H4 (cell line): ENCODE measurements around the gene TMEM63B. TPM values are rescaled to one million over a fixed set of nuclear protein-coding genes. Genes with fewer than 3 reads are reported as not detected.
"Not testable (repeated sequence)": the region's sequence is repeated elsewhere in the genome, so short reads cannot be mapped to it uniquely, and the experiment has no call there.

Experiments
- DNase-seq: peaks from one replicate; pipeline ENCODE4 v3.0.0-alpha.2; 2015; ENCODE audit warnings: low spot score
- total RNA-seq: library from RNA; depleted of rRNA; stranded (reverse); fragments of >200 nt; shearing (Covaris generic); gene quantifications from 2 replicates; pipeline ENCODE4 v1.2.3, GENCODE V29; 2014

Gene TMEM63B
- total RNA-seq, 1 experiment from 2014 or later, result 28.6 TPM

- DNase-seq, result not testable (repeated sequence)
Observed at GRCh38 chr6:44144536-44144935, 17.2 kb downstream of the TMEM63B start.

GRCh38 chr6:44145839-44146238 is 18.5 kb downstream of the TMEM63B start:
- no peak for DNase-seq

GRCh38 chr6:44146685-44147084 is 19.3 kb downstream of the TMEM63B start:
- DNase-seq, result no peak

- DNase-seq, result no peak
Observed at GRCh38 chr6:44147256-44147655, 19.9 kb downstream of the TMEM63B start.

- no peak for DNase-seq
Observed at GRCh38 chr6:44148306-44148705, 21.0 kb downstream of the TMEM63B start.

GRCh38 chr6:44149369-44150012 is 22.1 kb downstream of the TMEM63B start:
- no peak for DNase-seq

- DNase-seq, result no peak
Observed at GRCh38 chr6:44150317-44150917, 23.1 kb downstream of the TMEM63B start.

- DNase-seq, result no peak
Observed at GRCh38 chr6:44151348-44152108, 24.2 kb downstream of the TMEM63B start.

GRCh38 chr6:44152109-44152461 is 24.7 kb downstream of the TMEM63B start:
- DNase-seq, result no peak

- no peak for DNase-seq
Observed at GRCh38 chr6:44152533-44152932, 25.2 kb downstream of the TMEM63B start.

GRCh38 chr6:44154067-44154466 is 26.7 kb downstream of the TMEM63B start:
- DNase-seq, result no peak

GRCh38 chr6:44156494-44157151 is 29.3 kb downstream of the TMEM63B start:
- no peak for DNase-seq

GRCh38 chr6:44157152-44157521 is 29.8 kb downstream of the TMEM63B start:
- DNase-seq, result no peak

- DNase-seq, result no peak
Observed at GRCh38 chr6:44158770-44159228, 31.4 kb downstream of the TMEM63B start, which contains the start of gene CAPN11. TSS of gene CAPN11 (plus strand) at chr6:44158820. CDS start at chr6:44158849, 29 bp downstream.

- DNase-seq, result no peak
Observed at GRCh38 chr6:44161997-44162338, 34.6 kb downstream of the TMEM63B start.

- DNase-seq, result no peak
Observed at GRCh38 chr6:44162876-44163625, 35.7 kb downstream of the TMEM63B start.

- no peak for DNase-seq
Observed at GRCh38 chr6:44166116-44166515, 38.8 kb downstream of the TMEM63B start.

GRCh38 chr6:44166591-44167184 is 39.3 kb downstream of the TMEM63B start:
- no peak for DNase-seq

- no peak for DNase-seq
Observed at GRCh38 chr6:44167567-44167966, 40.2 kb downstream of the TMEM63B start.

GRCh38 chr6:44169154-44169553 is 41.8 kb downstream of the TMEM63B start:
- DNase-seq, result no peak

GRCh38 chr6:44169886-44170570 is 42.7 kb downstream of the TMEM63B start:
- DNase-seq, result no peak
